A673 (cell line): ENCODE results near the gene INPP5A. TPM values are rescaled to one million over a fixed set of nuclear protein-coding genes. Genes with fewer than 3 reads are reported as not detected.

Experiments
- BruUV-seq: library from RNA; stranded (reverse); fragments of 400-500 nt; replicated peaks from 2 replicates; lab custom pipeline; 2021; lab: Mats Ljungman, UMichigan
- CTCF ChIA-PET: fragments of 300-600 bp; sonication (Branson Sonifier 250); formaldehyde crosslinking; loops from one replicate; lab custom pipeline; 2022; ENCODE audit warnings: antibody characterized with exemption; lab: Charles Lee
- POLR2A ChIA-PET: fragments of 300-600 bp; sonication (Branson Sonifier 250); formaldehyde crosslinking; loops from one replicate; lab custom pipeline; 2022; ENCODE audit warnings: antibody characterized with exemption; ENCODE audit not compliant: low non-redundant PET; lab: Charles Lee
- DNase-seq: peaks from one replicate; pipeline ENCODE4 v3.0.0-alpha.2; 2015; ENCODE audit warnings: low spot score
- H3K27ac ChIP-seq: fragments of 200-600 bp; sonication (generic); 2 replicates; pipeline ENCODE4 v1.5.1; 2016; ENCODE audit warnings: mixed run types, low read depth, mild to moderate bottlenecking, mixed read lengths, antibody characterized with exemption, low read length; ENCODE audit not compliant: poor library complexity, severe bottlenecking
- H3K27me3 ChIP-seq: fragments of 200-600 bp; sonication (generic); replicated peaks from 2 replicates; pipeline ENCODE4 v1.6.1; 2017; ENCODE audit warnings: mixed run types, low read depth, mild to moderate bottlenecking, mixed read lengths, antibody characterized with exemption, low read length; ENCODE audit not compliant: insufficient read depth, poor library complexity
- H3K36me3 ChIP-seq: fragments of 200-600 bp; sonication (generic); 2 replicates; pipeline ENCODE4 v1.6.1; 2016; ENCODE audit warnings: mixed run types, mild to moderate bottlenecking, mixed read lengths, antibody characterized with exemption, low read length; ENCODE audit not compliant: insufficient read depth, poor library complexity, severe bottlenecking
- H3K4me1 ChIP-seq: fragments of 200-600 bp; sonication (generic); 2 replicates; pipeline ENCODE4 v1.6.1; 2017; ENCODE audit warnings: mixed run types, mild to moderate bottlenecking, mixed read lengths, antibody characterized with exemption, low read length; ENCODE audit not compliant: insufficient read depth, poor library complexity, severe bottlenecking
- H3K4me3 ChIP-seq: fragments of 200-600 bp; sonication (generic); 2 replicates; pipeline ENCODE4 v1.5.1; 2016; ENCODE audit warnings: low read depth, mixed run types, mild to moderate bottlenecking, mixed read lengths, low read length; ENCODE audit not compliant: poor library complexity, severe bottlenecking
- H3K9me3 ChIP-seq: fragments of 200-600 bp; sonication (generic); 2 replicates; pipeline ENCODE4 v1.6.1; 2016; ENCODE audit warnings: mixed run types, low read depth, mild to moderate bottlenecking, mixed read lengths, antibody characterized with exemption, low read length; ENCODE audit not compliant: poor library complexity, severe bottlenecking
- CTCF ChIP-seq: fragments of 300-800, 200-600 bp; sonication (generic); conservative IDR thresholded peaks from 2 replicates; pipeline ENCODE4 v1.5.1; 2017; ENCODE audit warnings: low read depth, mild to moderate bottlenecking, antibody characterized with exemption, low read length, moderate library complexity, mixed read lengths
- EZH2 ChIP-seq: fragments of 200-600 bp; sonication (generic); IDR thresholded peaks from 2 replicates; pipeline ENCODE4 v1.6.1; 2017; ENCODE audit warnings: borderline replicate concordance, low read depth, mild to moderate bottlenecking, mixed read lengths, antibody characterized with exemption, low read length; ENCODE audit not compliant: poor library complexity, severe bottlenecking
- intact Hi-C: fragments of 100-400 bp; cut with micrococcal nuclease; formaldehyde crosslinking; loops from one replicate; pipeline ENCODE4 v1.10.0; 2022; ENCODE audit not compliant: unreplicated experiment
- total RNA-seq: library from RNA; stranded (reverse); gene quantifications from 2 replicates; pipeline ENCODE4 v1.2.3, GENCODE V29; 2021

The INPP5A gene
- total RNA-seq, 1 experiment from 2014 or later = 21.8 TPM

- H3K4me1 ChIP-seq = no peaks in the 10 kb centered on the region
- no peak overlapping the region for H3K27ac ChIP-seq
- no peak for TF ChIP-seq CTCF
- TF ChIP-seq EZH2 = no peak
- POLR2A ChIA-PET = no interaction called here
- H3K36me3 ChIP-seq = no peaks in the 10 kb centered on the region
- intact Hi-C loops = no loop called here
- no TSS peak for BruUV-seq
- H3K4me3 ChIP-seq = no peak overlapping the region
- H3K27me3 ChIP-seq = no peaks in the 10 kb centered on the region
- CTCF ChIA-PET = interaction anchor here (0.6 kb wide), 1 partner anchor 11 kb away, joined by 5 read pairs; no protein-coding TSS in a partner anchor
- H3K9me3 ChIP-seq = no peaks in the 10 kb centered on the region
- peak; percentile 38 for DNase-seq
These were observed 30.7 kb upstream of the INPP5A start for GRCh38 chr10:132506711-132507408.

- Histone ChIP-seq H3K4me3 (no peak overlapping the region), H3K9me3 (no peaks in the 10 kb centered on the region), H3K36me3 (no peaks in the 10 kb centered on the region), H3K4me1 (no peaks in the 10 kb centered on the region), H3K27ac (no peak overlapping the region), H3K27me3 (no peaks in the 10 kb centered on the region)
- CTCF ChIA-PET = interaction anchor here (0.6 kb wide), 1 partner anchor 12 kb away, joined by 5 read pairs; no protein-coding TSS in a partner anchor
- TF ChIP-seq CTCF (no peak), EZH2 (no peak)
- POLR2A ChIA-PET = no interaction called here
- no peak for DNase-seq
- no TSS peak for BruUV-seq
- intact Hi-C loops = no loop called here
These were observed 30.1 kb upstream of the INPP5A start for GRCh38 chr10:132507409-132507955.

GRCh38 chr10:132507956-132508490 lies 29.6 kb upstream of the INPP5A start:
- Histone ChIP-seq H3K27me3 (no peaks in the 10 kb centered on the region), H3K27ac (no peak overlapping the region), H3K4me1 (no peaks in the 10 kb centered on the region), H3K9me3 (no peaks in the 10 kb centered on the region), H3K4me3 (no peak overlapping the region), H3K36me3 (no peaks in the 10 kb centered on the region)
- CTCF ChIA-PET = interaction anchor here (0.6 kb wide), 1 partner anchor 12 kb away, joined by 5 read pairs; no protein-coding TSS in a partner anchor
- intact Hi-C loops = no loop called here
- POLR2A ChIA-PET = no interaction called here
- no peak for DNase-seq
- TF ChIP-seq CTCF (no peak), EZH2 (no peak)
- BruUV-seq = no TSS peak
